Measurements from ENCODE around the gene MAGI2. TPM values are rescaled to one million over a fixed set of nuclear protein-coding genes. Genes with fewer than 3 reads are reported as not detected.

The MAGI2 gene
- total RNA-seq, 1 experiment from 2014 or later, result 14.3 TPM

GRCh38 chr7:79475455-79475854, 22.0 kb upstream of the MAGI2 start:
- no peak overlapping the region for H3K18ac ChIP-seq (ENCODE audit: insufficient read length, low read depth, low read length)
- H3K56ac ChIP-seq (ENCODE audit: insufficient read length, low read depth, low read length), result no peak overlapping the region
- H2BK20ac ChIP-seq (ENCODE audit: low read depth, low read length, poor library complexity, severe bottlenecking), result no peak overlapping the region
- H2BK15ac ChIP-seq (ENCODE audit: low read depth, low read length), result no peak overlapping the region
- no peak overlapping the region for H3K4me2 ChIP-seq (ENCODE audit: insufficient read depth, insufficient read length, low read length)
- H3K4me3 Mint-ChIP-seq, result no peak overlapping the region
- no peaks in the 10 kb centered on the region for H3K79me1 ChIP-seq (ENCODE audit: insufficient read depth, low read depth, low read length, poor library complexity, severe bottlenecking)
- H4K5ac ChIP-seq (ENCODE audit: insufficient read length, low read depth, low read length), result no peak overlapping the region
- no peak overlapping the region for H3K14ac ChIP-seq (ENCODE audit: insufficient read depth, low read length)
- H2BK5ac ChIP-seq (ENCODE audit: insufficient read length, low read length), result no peak overlapping the region
- H3K27me3 ChIP-seq (ENCODE audit: insufficient read depth, low read length), result no peaks in the 10 kb centered on the region
- H3K9me3 Mint-ChIP-seq, result no peaks in the 10 kb centered on the region; a peak in 3 of 5 replicates
- H2BK12ac ChIP-seq (ENCODE audit: insufficient read length, low read depth, low read length), result no peak overlapping the region
- no peak overlapping the region for H3K27ac Mint-ChIP-seq
- H3K4me1 ChIP-seq (ENCODE audit: insufficient read depth, low read length), result no peaks in the 10 kb centered on the region
- no peak overlapping the region for H3T11ph ChIP-seq (ENCODE audit: low read length)
- no peak overlapping the region for H2AK5ac ChIP-seq (ENCODE audit: insufficient read length, low read length)
- H4K91ac ChIP-seq (ENCODE audit: insufficient read length, low read depth, low read length), result no peak overlapping the region
- no peak overlapping the region for H3K9ac ChIP-seq (ENCODE audit: extremely low read depth, insufficient read length, low read length)
- no peaks in the 10 kb centered on the region for H3K79me2 ChIP-seq (ENCODE audit: insufficient read depth, low read length)
- H3K4me1 Mint-ChIP-seq, result no peaks in the 10 kb centered on the region
- no peaks in the 10 kb centered on the region for H3K27me3 Mint-ChIP-seq (ENCODE audit: low read depth)
- no peak overlapping the region for H4K8ac ChIP-seq (replicated peaks; ENCODE audit: insufficient read length, low read depth, low read length)
- no peak overlapping the region for H2BK120ac ChIP-seq (ENCODE audit: low read depth, low read length, poor library complexity, severe bottlenecking)
- no peak overlapping the region for H3K27ac ChIP-seq (ENCODE audit: insufficient read length, low read depth, low read length)
- H4K20me1 ChIP-seq (ENCODE audit: control insufficient read depth, insufficient read depth, insufficient read length), result no peaks in the 10 kb centered on the region
- no peak for TF ChIP-seq CTCF (conservative IDR thresholded peaks at IDR 0.05)
- no CpG with 5 or more reads among the region's 1 CpG for WGBS (ENCODE audit: extremely low coverage, insufficient read length, low lambda C conversion rate)
- no peaks in the 10 kb centered on the region for H3K36me3 Mint-ChIP-seq (ENCODE audit: insufficient read depth in 1 of 3, low read depth in 3 of 3)
- H2AFZ ChIP-seq (ENCODE audit: low read length), result no peak overlapping the region
- no peak for DNase-seq
- no peaks in the 10 kb centered on the region for H3K23me2 ChIP-seq (ENCODE audit: insufficient read length, low read depth, low read length, poor library complexity, severe bottlenecking)
- H3K4ac ChIP-seq (ENCODE audit: low read depth, low read length), result no peak overlapping the region
- no peak overlapping the region for H3K23ac ChIP-seq (ENCODE audit: insufficient read length, low read depth, low read length)
- H3K9me3 ChIP-seq (ENCODE audit: control insufficient read depth, low read depth, low read length), result no peaks in the 10 kb centered on the region
